H1 (cell line): ENCODE results near the gene RSAD1. TPM values are rescaled to one million over a fixed set of nuclear protein-coding genes. Genes with fewer than 3 reads are reported as not detected.

Experiments used
- CTCF ChIA-PET: fragments of 300-600 bp; sonication (Branson Sonifier 250); formaldehyde crosslinking; loops from one replicate; lab custom pipeline; 2021; ENCODE audit not compliant: partially characterized antibody; lab: Charles Lee
- POLR2A ChIA-PET: fragments of 300-600 bp; sonication (Branson Sonifier 250); formaldehyde crosslinking; loops from one replicate; lab custom pipeline; 2021; ENCODE audit warnings: inconsistent platforms; ENCODE audit not compliant: partially characterized antibody; lab: Charles Lee
- DNase-seq, 2 experiments: peaks; one replicate each; pipeline versions ENCODE4 v3.0.0 to v3.0.0-alpha.2; 2010 to 2022; ENCODE audit warnings: low spot score in 2 of 2, low read depth in 1 of 2, mixed read lengths in 1 of 2
- FAIRE-seq: peaks from 2 replicates; lab custom pipeline; 2011; peaks lifted over from hg19 to GRCh38; lab: Jason Lieb, UNC
- H2AFZ ChIP-seq: 2 replicates; pipeline ENCODE4 v1.8.1; 2012; ENCODE audit warnings: low read length, inconsistent platforms
- H2AK5ac ChIP-seq: 2 replicates; pipeline ENCODE4 v1.6.1; 2013; ENCODE audit warnings: low read depth, low read length
- H2BK120ac ChIP-seq: replicated peaks from 2 replicates; pipeline ENCODE3; 2013; ENCODE audit warnings: low read depth, low read length, inconsistent platforms
- H2BK12ac ChIP-seq: 2 replicates; pipeline ENCODE4 v1.6.1; 2013; ENCODE audit warnings: low read depth, low read length
- H2BK15ac ChIP-seq: 2 replicates; pipeline ENCODE4 v1.6.1; 2013; ENCODE audit warnings: low read length
- H2BK20ac ChIP-seq: 2 replicates; pipeline ENCODE4 v1.6.1; 2013; ENCODE audit warnings: low read length
- H2BK5ac ChIP-seq: 2 replicates; pipeline ENCODE4 v1.6.1; 2013; ENCODE audit warnings: low read depth, low read length
- H3K14ac ChIP-seq: 2 replicates; pipeline ENCODE4 v1.6.1; 2013; ENCODE audit warnings: inconsistent platforms; ENCODE audit not compliant: insufficient read length
- H3K18ac ChIP-seq: 2 replicates; pipeline ENCODE4 v1.6.1; 2013; ENCODE audit warnings: low read length; ENCODE audit errors: extremely low read depth
- H3K23ac ChIP-seq: 2 replicates; pipeline ENCODE4 v1.6.1; 2013; ENCODE audit warnings: inconsistent platforms; ENCODE audit not compliant: insufficient read length
- H3K23me2 ChIP-seq: 2 replicates; pipeline ENCODE4 v1.6.1; 2013; ENCODE audit warnings: low read depth, low read length
- H3K27ac ChIP-seq: 2 replicates; pipeline ENCODE4 v1.6.1; 2011; ENCODE audit warnings: low read depth, low read length, inconsistent platforms
- H3K27me3 ChIP-seq, 4 experiments: replicated peaks in 1 of 4; 1 replicate in 1 of 4; 2 replicates in 3 of 4; pipeline versions ENCODE4 v1.6.1 to v1.8.1; 2011 to 2013; ENCODE audit warnings: low read length in 3 of 4, mild to moderate bottlenecking in 3 of 4, inconsistent platforms in 2 of 4, mixed read lengths in 2 of 4, moderate library complexity in 1 of 4; ENCODE audit not compliant: control insufficient read depth in 3 of 4, insufficient read depth in 3 of 4; ENCODE audit errors: extremely low read depth in 1 of 4
- H3K36me3 ChIP-seq, 4 experiments: 2 replicates each; pipeline versions ENCODE4 v1.6.1 to v1.8.1; 2011 to 2013; ENCODE audit warnings: mild to moderate bottlenecking in 4 of 4, low read length in 3 of 4, moderate library complexity in 2 of 4, control low read depth in 1 of 4, inconsistent platforms in 1 of 4; ENCODE audit not compliant: insufficient read depth in 4 of 4, control insufficient read depth in 2 of 4
- H3K4ac ChIP-seq: replicated peaks from 2 replicates; pipeline ENCODE3; 2013; ENCODE audit warnings: low read length, low read depth, mixed read lengths, inconsistent platforms; ENCODE audit not compliant: insufficient read length
- H3K4me1 ChIP-seq, 4 experiments: replicated peaks in 1 of 4; 1 replicate in 1 of 4; 2 replicates in 3 of 4; pipeline versions ENCODE4 v1.6.1 to v1.8.1; 2011 to 2013; ENCODE audit warnings: low read length in 3 of 4, inconsistent platforms in 2 of 4, mixed read lengths in 1 of 4; ENCODE audit not compliant: insufficient read depth in 4 of 4, control insufficient read depth in 3 of 4
- H3K4me2 ChIP-seq, 2 experiments: 2 replicates each; pipeline versions ENCODE4 v1.6.1 to v1.8.1; 2011 to 2013; ENCODE audit warnings: low read depth in 2 of 2, low read length in 2 of 2, control low read depth in 1 of 2, inconsistent platforms in 1 of 2, mild to moderate bottlenecking in 1 of 2; ENCODE audit not compliant: insufficient read depth in 1 of 2
- H3K4me3 ChIP-seq, 4 experiments: fragments of 200-600, 300-600 bp in 1 of 4; sonication (generic), shearing (Covaris generic), sonication (Bioruptor Twin) in 1 of 4; 2 replicates each; pipeline versions ENCODE4 v1.5.1 to v1.8.1; 2011 to 2016; ENCODE audit warnings: low read length in 4 of 4, low read depth in 3 of 4, control low read depth in 2 of 4, inconsistent platforms in 2 of 4, mild to moderate bottlenecking in 2 of 4, mixed read lengths in 1 of 4, moderate library complexity in 1 of 4; ENCODE audit not compliant: insufficient read depth in 2 of 4; ENCODE audit errors: extremely low read depth in 1 of 4
- H3K56ac ChIP-seq: replicated peaks from 2 replicates; pipeline ENCODE3; 2013; ENCODE audit warnings: low read depth, mild to moderate bottlenecking, mixed read lengths, low read length, inconsistent platforms; ENCODE audit not compliant: insufficient read length
- H3K79me1 ChIP-seq: 2 replicates; pipeline ENCODE4 v1.6.1; 2013; ENCODE audit warnings: low read depth, low read length, control low read depth
- H3K79me2 ChIP-seq, 2 experiments: 2 replicates each; pipeline versions ENCODE4 v1.6.1 to v1.8.1; 2012 to 2013; ENCODE audit warnings: low read length in 2 of 2, mild to moderate bottlenecking in 2 of 2, inconsistent platforms in 1 of 2; ENCODE audit not compliant: insufficient read depth in 2 of 2, control insufficient read depth in 1 of 2
- H3K9ac ChIP-seq, 4 experiments: replicated peaks in 1 of 4; 1 replicate in 1 of 4; 2 replicates in 3 of 4; pipeline versions ENCODE4 v1.6.1 to v1.8.1; 2011 to 2013; ENCODE audit warnings: low read depth in 3 of 4, low read length in 3 of 4, control low read depth in 2 of 4, mild to moderate bottlenecking in 2 of 4, moderate library complexity in 2 of 4, inconsistent platforms in 1 of 4; ENCODE audit errors: extremely low read depth in 1 of 4
- H3K9me3 ChIP-seq, 2 experiments: 2 replicates each; pipeline versions ENCODE4 v1.6.1 to v1.8.1; 2012 to 2013; ENCODE audit warnings: mild to moderate bottlenecking in 2 of 2, moderate library complexity in 2 of 2, control low read depth in 1 of 2, inconsistent platforms in 1 of 2, low read depth in 1 of 2, low read length in 1 of 2, mixed read lengths in 1 of 2; ENCODE audit not compliant: insufficient read depth in 2 of 2
- H4K20me1 ChIP-seq, 2 experiments: replicated peaks in 1 of 2; 2 replicates each; pipeline versions ENCODE3 to v1.8.1; 2011 to 2013; ENCODE audit warnings: inconsistent platforms in 2 of 2, low read length in 2 of 2, mild to moderate bottlenecking in 1 of 2; ENCODE audit not compliant: insufficient read depth in 2 of 2, control insufficient read depth in 1 of 2
- H4K5ac ChIP-seq: 2 replicates; pipeline ENCODE4 v1.6.1; 2013; ENCODE audit warnings: low read length, low read depth, mixed read lengths, inconsistent platforms; ENCODE audit not compliant: insufficient read length
- H4K8ac ChIP-seq: 2 replicates; pipeline ENCODE4 v1.8.0; 2013; ENCODE audit warnings: mild to moderate bottlenecking, moderate library complexity, low read length, inconsistent platforms; ENCODE audit not compliant: insufficient read depth; ENCODE audit errors: extremely low read depth
- H4K91ac ChIP-seq: replicated peaks from 2 replicates; pipeline ENCODE3; 2013; ENCODE audit warnings: low read length, mixed read lengths, inconsistent platforms; ENCODE audit not compliant: insufficient read length
- CBX5 ChIP-seq: fragments of 300-800, 300-1000 bp; sonication (generic); IDR thresholded peaks from 2 replicates; pipeline ENCODE4 v1.7.1; 2016; ENCODE audit warnings: antibody characterized with exemption, low read length, low read depth
- CTBP2 ChIP-seq: IDR thresholded peaks from 2 replicates; pipeline ENCODE4 v1.7.0; 2011; ENCODE audit warnings: borderline replicate concordance, mild to moderate bottlenecking, moderate library complexity, mixed read lengths, low read length; ENCODE audit not compliant: insufficient read depth, insufficient read length
- GTF2F1 ChIP-seq: IDR thresholded peaks from 2 replicates; pipeline ENCODE4 v1.6.1; 2012; ENCODE audit warnings: low read depth, low read length, improper control_type of control experiment, borderline replicate concordance
- HDAC2 ChIP-seq, 2 experiments: fragments of 300-600 bp in 1 of 2; sonication (generic) in 1 of 2; IDR thresholded peaks; 2 replicates each; pipeline ENCODE4 v1.6.1; 2011 to 2012; ENCODE audit warnings: low read depth in 2 of 2, low read length in 2 of 2, mild to moderate bottlenecking in 2 of 2, moderate library complexity in 2 of 2, borderline replicate concordance in 1 of 2, inconsistent platforms in 1 of 2
- HDAC6 ChIP-seq: IDR thresholded peaks from one replicate; pipeline ENCODE4 v1.7.1; 2012; ENCODE audit warnings: low read depth, mild to moderate bottlenecking, inconsistent platforms, low read length, moderate library complexity
- POLR2A ChIP-seq, 2 experiments: IDR thresholded peaks; 1 replicate in 1 of 2; 2 replicates in 1 of 2; pipeline ENCODE4 v1.6.1; 2011; ENCODE audit warnings: low read depth in 2 of 2, low read length in 2 of 2, mild to moderate bottlenecking in 2 of 2; ENCODE audit errors: control extremely low read depth in 1 of 2
- POU5F1 ChIP-seq: IDR thresholded peaks from 2 replicates; pipeline ENCODE4 v1.6.1; 2011; ENCODE audit warnings: low read depth, mild to moderate bottlenecking, low read length, moderate library complexity
- SIN3A ChIP-seq, 2 experiments: IDR thresholded peaks in 1 of 2; conservative IDR thresholded peaks in 1 of 2; 2 replicates each; pipeline ENCODE4 v1.6.1; 2011 to 2012; ENCODE audit warnings: low read length in 2 of 2, improper control_type of control experiment in 1 of 2, low read depth in 1 of 2, mild to moderate bottlenecking in 1 of 2
- WGBS, 2 experiments: shearing (Covaris generic) in 1 of 2; methylation state at CpG; one replicate each; pipeline versions ENCODE4 v1.1.6 to v1.1.7; 2013 to 2015; ENCODE audit warnings: low lambda C conversion rate in 2 of 2, mixed read lengths in 2 of 2, inconsistent platforms in 1 of 2, low coverage in 1 of 2, missing lambda C conversion rate in 1 of 2; ENCODE audit not compliant: insufficient replicate concordance in 2 of 2, insufficient coverage in 1 of 2, insufficient read length in 1 of 2; ENCODE audit errors: extremely low coverage in 1 of 2, missing lambda C conversion rate in 1 of 2; 5-methylcytosine and 5-hydroxymethylcytosine counted together
- polyA plus RNA-seq, 7 experiments: library from polyadenylated mRNA; depleted of rRNA in 3 of 7; stranded (reverse) in 5 of 7; unstranded in 2 of 7; fragments of >200 nt in 5 of 7; fragments of 200-250 nt in 2 of 7; gene quantifications; 1 replicate in 5 of 7; 2 replicates in 1 of 7; 4 replicates in 1 of 7; pipeline versions ENCODE4 v1.2.1 to v1.2.3, GENCODE V29; 2011 to 2013; ENCODE audit warnings: missing spikeins in 2 of 7, mixed read lengths in 2 of 7
- total RNA-seq: library from RNA; stranded (reverse); fragmentation: NEBNext Ultra II Directional; extraction: Animal tissue kit (Norgen Biotek cat#: 25700); gene quantifications from 2 replicates; pipeline ENCODE4 v1.2.1, GENCODE V29; 2021

The RSAD1 gene
- total and polyA plus RNA-seq, 2 of the 8 experiments (the other 6 are each of a cell fraction or from before 2014, with no cell fraction given) = 17.9 to 33.5 TPM

DNA sequence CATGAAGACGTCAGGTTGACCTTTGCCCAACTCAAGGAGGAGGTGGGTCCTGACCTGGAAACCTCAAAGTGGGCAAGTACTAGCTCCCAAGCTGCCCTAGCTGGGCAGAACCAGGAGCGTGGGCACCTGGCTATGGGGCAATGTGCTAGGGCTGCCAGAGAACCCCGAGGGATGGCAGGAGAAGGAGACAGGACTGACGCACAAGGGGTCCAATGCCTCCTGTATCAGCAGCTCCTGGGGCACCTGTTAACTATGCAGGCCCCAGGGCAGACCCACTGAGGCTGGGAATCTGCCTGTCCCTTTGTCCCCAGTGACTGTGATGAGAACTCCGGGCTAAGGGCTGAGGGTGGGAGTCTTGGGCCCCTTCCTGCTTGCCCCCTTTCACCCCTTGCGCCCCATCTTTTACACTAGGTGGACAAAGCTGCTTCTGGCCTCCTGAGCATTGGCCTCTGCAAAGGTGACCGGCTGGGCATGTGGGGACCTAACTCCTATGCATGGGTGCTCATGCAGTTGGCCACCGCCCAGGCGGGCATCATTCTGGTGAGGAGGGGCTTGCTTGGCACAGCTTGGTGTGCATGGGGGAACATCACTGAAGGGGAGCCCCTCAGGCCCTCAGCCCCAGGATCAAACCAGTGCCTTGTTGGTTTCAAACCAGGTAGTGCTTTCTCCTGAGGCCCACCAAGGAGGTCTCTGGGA is 17.7 kb upstream of the RSAD1 start:
- Histone ChIP-seq H3K79me1 (no peaks in the 10 kb centered on the region), H3K56ac (no peak overlapping the region), H3K9ac (no peak overlapping the region), H3K23me2 (no peaks in the 10 kb centered on the region), H3K4me1 (no peaks in the 10 kb centered on the region), H3K4me3 (no peak overlapping the region), H2BK20ac (no peak overlapping the region), H3K27ac (no peak overlapping the region), H3K18ac (no peak overlapping the region), H4K20me1 (peaks cover 0 to 9% of the 10 kb centered on the region in 2 experiments), H2BK5ac (no peak overlapping the region), H4K8ac (no peak overlapping the region), H3K4me2 (no peak overlapping the region), H4K91ac (no peak overlapping the region), H2AK5ac (no peak overlapping the region), H4K5ac (no peak overlapping the region), H3K23ac (no peak overlapping the region), H2BK12ac (no peak overlapping the region), H3K79me2 (no peaks in the 10 kb centered on the region), H3K36me3 (no peaks in the 10 kb centered on the region; a peak in 1 of 8 replicates), H3K27me3 (0 out of 7 replicates have a peak, but pooled peaks cover 0 to 3% (median 0%) of the 10 kb centered on the region in 4 experiments), H3K9me3 (no peaks in the 10 kb centered on the region), H2BK15ac (no peak overlapping the region), H2AFZ (no peak overlapping the region), H3K14ac (no peak overlapping the region), H2BK120ac (no peak overlapping the region), H3K4ac (no peak overlapping the region)
- no peak for TF ChIP-seq GTF2F1
- no peak for TF ChIP-seq SIN3A (conservative IDR thresholded peaks at IDR 0.05 in 1 of 2, IDR thresholded peaks at IDR 0.05 in 1 of 2; ENCODE audit: low read depth in 1 of 2, low read length in 2 of 2)
- no peak for TF ChIP-seq CBX5
- TF ChIP-seq HDAC6 = no peak
- TF ChIP-seq HDAC2 (IDR thresholded peaks at IDR 0.05; ENCODE audit: borderline replicate concordance in 1 of 2, low read depth in 2 of 2, low read length in 2 of 2) = no peak
- TF ChIP-seq POLR2A (IDR thresholded peaks at IDR 0.05; ENCODE audit: control extremely low read depth in 1 of 2, low read depth in 2 of 2, low read length in 2 of 2) = no peak
- no peak for TF ChIP-seq CTBP2
- TF ChIP-seq POU5F1 = no peak
- DNase-seq (no peak), FAIRE-seq (no peak)
- ChIA-PET CTCF (interaction anchor here (1.1 to 4.1 kb wide), 3 partner anchors 12 to 162 kb away, joined by 3 to 22 read pairs (median 7); partner anchors contain the start of gene LRRC59), POLR2A (no interaction called here)
- 86% methylated on average over 8 of the region's 9 CpGs; no CpG with 5 or more reads in 1 of the 2 experiments for WGBS, 2 experiments
